NCI-H1930 (cell line): ENCODE measurements around the gene MPLKIP.
A peak's percentile ranks its signal among the peaks of the same experiment; 100 is the strongest.
"Not testable (repeated sequence)": the region's sequence is repeated elsewhere in the genome, so short reads cannot be mapped to it uniquely, and the experiment has no call there.

ENCODE experiments used
- DNase-seq, 2 experiments: peaks; one replicate each; lab custom pipeline; 2025; lab: John Stamatoyannopoulos, UW

Gene MPLKIP

DNA sequence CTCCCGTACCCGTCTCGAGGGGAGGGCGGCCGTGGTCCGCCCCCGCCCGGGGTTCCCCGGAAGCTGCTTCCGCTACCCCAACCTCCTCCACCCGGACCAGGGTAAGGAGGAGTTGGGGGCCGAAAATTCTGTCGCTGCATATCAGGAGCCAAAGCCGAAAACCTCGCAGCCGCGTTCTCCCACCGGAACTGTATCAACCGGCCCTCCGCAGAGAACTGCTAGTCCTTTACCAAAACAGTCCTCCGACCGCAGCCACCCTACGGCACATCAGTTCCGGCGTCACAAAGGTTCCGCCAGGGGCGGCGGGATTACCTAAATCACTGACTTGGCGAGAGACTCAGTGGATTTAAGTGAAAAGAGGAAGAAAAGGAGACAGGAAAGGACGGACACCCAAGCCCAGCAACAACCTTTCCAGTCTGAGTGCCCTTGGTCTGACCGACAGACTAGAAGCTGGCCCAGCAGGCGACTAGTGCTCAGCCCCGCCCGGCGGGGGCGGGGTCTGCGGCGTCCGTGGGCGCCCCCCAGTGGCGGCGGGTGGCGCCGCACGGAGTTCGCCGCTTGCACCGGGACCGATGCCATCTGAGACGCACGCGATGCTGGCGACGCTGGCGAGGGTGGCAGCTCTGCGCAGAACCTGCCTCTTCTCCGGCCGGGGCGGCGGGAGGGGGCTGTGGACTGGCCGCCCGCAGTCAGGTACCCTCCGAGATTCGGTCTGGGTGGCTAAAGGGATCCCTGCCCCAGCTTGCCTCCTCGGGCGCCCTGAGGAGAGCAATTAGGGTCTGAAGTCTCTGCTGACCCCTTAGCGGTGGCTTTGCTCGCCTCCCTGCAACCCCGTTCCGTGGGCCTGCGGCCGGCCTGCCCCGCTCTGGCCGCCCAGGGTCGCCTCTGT lies at the start of gene MPLKIP, which contains the start of gene SUGCT:
TSS of gene MPLKIP (minus strand) at position 195 of the 889 bp plus-strand sequence. CDS start at position 140, 55 bp downstream.
TSS of gene SUGCT (plus strand) at position 578 of the 889 bp plus-strand sequence.
- peak; percentile 77 to 91 for DNase-seq

DNA sequence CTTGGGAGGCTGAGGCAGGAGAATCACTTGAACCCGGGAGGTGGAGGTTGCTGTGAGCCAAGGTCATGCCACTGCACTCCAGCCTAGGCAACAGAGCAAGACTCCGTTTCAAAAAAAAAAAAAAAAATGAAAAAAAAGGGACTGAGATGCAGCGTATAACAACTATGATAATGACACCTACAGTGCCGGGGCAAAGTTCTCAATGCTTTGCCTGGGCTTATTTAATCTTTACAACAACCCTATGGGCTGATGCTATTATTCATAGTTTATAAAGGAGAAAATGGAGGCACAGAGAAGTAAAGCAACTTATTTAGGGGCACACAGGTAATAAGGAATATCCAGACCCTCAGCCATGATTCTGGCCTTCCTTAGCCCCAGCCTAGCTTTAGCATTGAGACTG lies 48.0 kb upstream of the MPLKIP start:
- no peak for DNase-seq

GRCh38 chr7:40177071-40177470 lies 42.6 kb upstream of the MPLKIP start:
- no peak for DNase-seq

DNA sequence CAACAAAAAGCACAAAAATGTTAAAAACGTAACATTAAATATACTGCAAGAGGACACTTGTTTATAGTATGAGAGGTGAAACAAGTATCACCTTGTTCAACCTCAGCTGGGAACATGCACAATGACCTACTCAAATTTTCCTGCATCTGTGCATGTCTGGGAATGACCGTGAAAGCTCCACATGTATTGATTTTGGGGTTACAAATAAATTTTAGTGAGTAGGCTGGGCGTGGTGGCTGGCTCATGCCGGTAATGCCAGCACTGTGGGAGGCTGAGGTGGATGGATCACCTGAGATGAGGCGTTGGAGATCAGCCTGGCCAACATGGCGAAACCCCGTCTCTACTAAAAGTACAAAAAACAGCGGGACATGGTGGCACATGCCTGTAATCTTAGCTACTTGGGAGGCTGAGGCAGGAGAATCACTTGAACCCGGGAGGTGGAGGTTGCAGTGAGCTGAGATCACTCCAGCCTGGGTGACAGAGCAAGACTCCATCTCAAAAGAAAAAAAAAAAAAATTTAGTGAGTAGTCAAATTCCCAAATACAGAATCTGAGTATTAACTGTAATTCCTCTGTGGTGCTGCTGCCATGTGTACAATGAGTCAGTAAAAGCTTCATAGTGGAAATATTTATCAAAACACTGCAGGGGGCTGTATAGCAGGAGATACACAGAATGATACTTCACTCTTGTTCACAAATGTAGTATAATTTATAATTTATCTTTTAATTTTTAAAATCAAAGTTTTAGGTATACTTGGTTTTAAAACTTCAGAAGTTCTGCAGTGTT lies 41.5 kb upstream of the MPLKIP start:
- no peak for DNase-seq

DNA sequence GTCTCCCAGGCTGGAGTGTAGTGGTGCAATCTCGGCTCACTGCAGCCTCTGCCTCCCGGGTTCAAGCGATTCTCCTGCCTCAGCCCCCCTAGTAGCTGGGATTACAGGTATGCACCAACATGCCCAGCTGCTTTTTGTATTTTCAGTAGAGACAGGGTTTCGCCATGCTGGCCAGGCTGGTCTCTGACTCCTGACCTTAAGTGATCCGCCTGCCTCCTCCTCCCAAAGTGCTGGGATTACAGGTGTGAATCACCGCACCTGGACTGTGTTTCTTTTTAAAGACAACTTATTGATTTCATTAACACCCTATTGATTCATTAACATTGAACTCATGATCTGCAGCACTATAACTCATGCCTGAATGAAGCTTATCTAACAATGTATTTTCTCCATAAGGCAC lies 40.8 kb upstream of the MPLKIP start:
- DNase-seq, result not testable (repeated sequence)

GRCh38 chr7:40173121-40173520 lies 38.7 kb upstream of the MPLKIP start:
- not testable (repeated sequence) for DNase-seq

GRCh38 chr7:40168266-40168665 lies 33.8 kb upstream of the MPLKIP start:
- not testable (repeated sequence) for DNase-seq

GRCh38 chr7:40167291-40167690 lies 32.9 kb upstream of the MPLKIP start:
- DNase-seq, result no peak

DNA sequence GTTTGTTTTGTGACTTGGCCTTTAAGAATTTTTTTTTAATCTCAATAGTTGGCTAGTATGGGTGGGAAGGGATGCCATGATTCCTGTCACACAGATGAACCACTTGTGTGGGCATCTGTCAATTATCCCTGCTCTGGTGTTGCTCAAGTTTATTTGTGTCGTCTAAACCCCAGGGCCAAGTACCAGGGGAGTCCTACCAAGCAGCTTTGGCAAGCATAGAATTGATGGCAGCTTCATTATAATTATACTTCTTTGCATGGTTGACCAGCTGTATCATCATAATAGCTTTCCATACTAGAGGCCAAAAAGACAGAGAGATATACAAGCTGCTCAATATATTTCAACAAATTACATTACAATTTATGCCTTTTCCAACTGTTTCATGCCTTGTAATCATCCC lies 30.8 kb upstream of the MPLKIP start:
- DNase-seq, result no peak

DNA sequence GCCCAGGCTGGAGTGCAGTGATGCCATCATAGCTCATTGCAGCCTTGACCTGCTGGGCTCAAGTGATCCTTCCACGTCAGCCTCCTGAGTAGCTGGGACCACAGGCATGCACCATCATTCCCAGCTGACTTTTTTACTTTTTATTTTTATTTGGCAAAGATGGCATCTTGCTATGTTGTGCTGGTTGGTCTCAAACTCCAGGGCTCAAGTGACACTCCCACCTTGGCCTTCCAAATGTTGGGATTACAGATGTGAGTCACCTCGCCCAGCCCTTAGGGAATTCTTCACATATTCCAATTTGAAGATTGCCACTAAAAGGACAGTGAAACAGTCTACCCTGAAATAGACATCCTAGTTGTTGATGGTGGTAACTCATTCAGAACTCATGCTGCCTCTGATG lies 28.1 kb upstream of the MPLKIP start:
- no peak for DNase-seq

- DNase-seq, result no peak
Observed at GRCh38 chr7:40156988-40157387, 22.6 kb upstream of the MPLKIP start.

- DNase-seq, result no peak
Observed at GRCh38 chr7:40151504-40151903, 17.1 kb upstream of the MPLKIP start.

DNA sequence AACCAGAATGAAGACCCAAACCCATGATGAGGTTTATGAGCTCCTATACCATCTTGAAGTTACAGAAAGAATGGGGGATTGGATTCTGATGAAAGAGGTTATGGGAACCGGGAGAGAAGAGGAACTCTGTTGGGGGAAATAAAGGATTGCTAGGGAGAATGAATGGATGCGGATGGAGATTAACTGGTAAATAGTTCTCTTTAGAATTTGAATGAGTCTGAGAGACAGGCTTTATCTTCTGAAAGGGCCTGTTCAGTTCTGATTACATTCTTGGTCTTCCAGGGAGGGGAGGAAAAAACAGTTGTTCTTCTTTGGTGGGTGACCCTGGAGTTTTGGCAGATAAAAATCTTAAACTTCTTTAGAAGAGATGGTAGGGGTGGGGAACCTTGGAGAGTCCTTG lies 14.2 kb upstream of the MPLKIP start:
- no peak for DNase-seq

DNA sequence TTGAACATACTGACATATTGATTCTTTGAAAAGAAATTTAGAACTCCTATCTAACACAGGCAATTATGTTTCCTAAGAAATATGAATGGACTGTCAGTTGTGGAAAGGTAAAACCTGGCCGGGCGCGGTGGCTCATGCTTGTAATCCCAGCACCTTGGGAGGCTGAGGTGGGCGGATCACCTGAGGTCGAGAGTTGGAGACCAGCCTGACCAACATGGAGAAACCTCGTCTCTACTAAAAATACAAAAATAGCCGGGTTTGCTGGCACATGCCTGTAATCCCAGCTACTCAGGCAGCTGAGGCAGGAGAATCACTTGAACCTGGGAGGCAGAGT lies 13.8 kb upstream of the MPLKIP start:
- not testable (repeated sequence) for DNase-seq

GRCh38 chr7:40147371-40148246 lies 13.2 kb upstream of the MPLKIP start:
- no peak for DNase-seq

- DNase-seq, result not testable (repeated sequence)
Observed at GRCh38 chr7:40145596-40146130, 11.2 kb upstream of the MPLKIP start.

- not testable (repeated sequence) for DNase-seq
Observed at GRCh38 chr7:40141916-40142315, 7.5 kb upstream of the MPLKIP start.

DNA sequence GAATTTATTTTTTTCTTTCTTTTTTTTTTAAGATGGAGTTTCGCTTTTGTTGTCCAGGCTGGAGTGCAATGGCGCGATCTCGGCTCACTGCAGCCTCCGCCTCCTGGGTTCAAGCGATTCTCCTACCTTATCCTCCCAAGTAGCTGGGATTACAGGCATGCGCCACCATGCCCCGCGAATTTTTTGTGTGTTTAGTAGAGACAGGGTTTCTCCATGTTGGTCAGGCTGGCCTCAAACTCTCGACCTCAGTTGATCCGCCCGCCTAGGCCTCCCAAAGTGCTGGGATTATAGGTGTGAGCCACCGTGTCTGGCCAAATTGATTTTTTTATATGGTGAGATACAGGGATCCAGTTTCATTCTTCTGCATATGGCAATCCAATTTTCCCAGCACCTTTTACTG lies 5.5 kb upstream of the MPLKIP start:
- DNase-seq, result not testable (repeated sequence)

GRCh38 chr7:40138973-40139372 lies 4.6 kb upstream of the MPLKIP start:
- no peak for DNase-seq

- no peak for DNase-seq
Observed at GRCh38 chr7:40137563-40137962, 3.1 kb upstream of the MPLKIP start.

DNA sequence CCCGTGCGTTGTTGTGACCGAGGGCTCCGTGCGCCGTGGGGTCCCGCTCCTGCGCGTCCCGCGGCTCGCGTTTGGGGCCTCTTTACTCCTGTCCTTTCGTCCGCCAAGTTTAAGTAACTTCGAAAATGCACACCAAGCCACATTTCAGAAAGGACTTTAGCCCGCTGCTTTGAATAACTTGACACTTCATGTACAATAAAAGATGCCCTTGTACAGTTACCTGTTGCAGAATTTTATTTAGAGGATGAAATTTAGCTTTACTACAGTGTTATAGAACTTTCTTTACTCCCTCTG lies 842 bp upstream of the MPLKIP start:
- DNase-seq, result no peak
